DMS79 (cell line): Measurements from ENCODE around the gene IL10.
"Not testable (repeated sequence)": the region's sequence is repeated elsewhere in the genome, so short reads cannot be mapped to it uniquely, and the experiment has no call there.

ENCODE experiments used
- DNase-seq: peaks from one replicate; lab custom pipeline; 2025; lab: John Stamatoyannopoulos, UW

IL10 gene

DNA sequence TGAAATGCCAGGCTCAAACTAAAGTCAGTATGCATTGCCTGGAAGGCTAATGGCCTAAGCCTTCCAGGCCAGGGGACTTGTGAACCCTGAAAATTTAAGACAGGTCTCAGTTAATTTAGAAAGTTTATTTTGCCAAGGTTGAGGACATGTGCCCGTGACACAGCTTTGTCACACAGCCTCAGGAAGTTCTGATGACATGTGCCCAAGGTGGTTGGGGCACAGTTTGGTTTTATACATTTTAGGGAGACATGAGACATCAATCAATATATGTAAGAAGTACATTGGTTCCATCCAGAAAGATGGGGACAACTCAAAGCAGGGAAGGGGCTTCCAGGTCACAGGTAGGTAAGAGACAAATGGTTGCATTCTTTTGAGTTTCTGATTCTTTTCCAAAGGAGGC is 6.5 kb downstream of the IL10 start:
- DNase-seq: not testable (repeated sequence)

DNA sequence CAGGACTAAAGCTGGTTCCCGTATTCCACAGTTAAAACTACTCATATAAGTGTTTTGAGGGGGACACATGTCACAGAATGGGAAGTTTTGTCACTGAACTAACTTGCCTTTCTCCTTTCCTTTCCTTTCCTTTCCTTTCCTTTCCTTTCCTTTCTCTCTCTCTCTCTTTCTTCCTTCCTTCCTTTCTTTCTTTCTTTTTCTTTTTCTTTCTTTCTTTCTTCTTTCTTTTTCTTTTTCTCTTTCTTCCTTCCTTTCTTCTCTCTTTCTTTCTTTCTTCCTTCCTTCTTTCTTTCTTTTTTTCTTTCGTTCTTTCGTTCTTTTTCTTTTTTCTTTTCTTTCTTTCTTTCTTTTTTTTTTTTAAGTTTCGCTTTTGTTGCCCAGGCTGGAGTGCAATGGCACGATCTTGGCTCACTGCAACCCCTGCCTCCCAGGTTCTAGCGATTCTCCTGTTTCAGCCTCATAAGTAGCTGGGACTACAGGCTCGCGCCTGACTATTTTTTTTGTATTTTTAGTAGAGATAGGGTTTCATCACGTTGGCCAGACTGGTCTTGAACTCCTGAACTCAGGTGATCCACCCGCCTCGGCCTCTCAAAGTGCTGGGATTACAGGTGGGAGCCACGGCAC is 9.4 kb downstream of the IL10 start:
- not testable (repeated sequence) for DNase-seq

DNA sequence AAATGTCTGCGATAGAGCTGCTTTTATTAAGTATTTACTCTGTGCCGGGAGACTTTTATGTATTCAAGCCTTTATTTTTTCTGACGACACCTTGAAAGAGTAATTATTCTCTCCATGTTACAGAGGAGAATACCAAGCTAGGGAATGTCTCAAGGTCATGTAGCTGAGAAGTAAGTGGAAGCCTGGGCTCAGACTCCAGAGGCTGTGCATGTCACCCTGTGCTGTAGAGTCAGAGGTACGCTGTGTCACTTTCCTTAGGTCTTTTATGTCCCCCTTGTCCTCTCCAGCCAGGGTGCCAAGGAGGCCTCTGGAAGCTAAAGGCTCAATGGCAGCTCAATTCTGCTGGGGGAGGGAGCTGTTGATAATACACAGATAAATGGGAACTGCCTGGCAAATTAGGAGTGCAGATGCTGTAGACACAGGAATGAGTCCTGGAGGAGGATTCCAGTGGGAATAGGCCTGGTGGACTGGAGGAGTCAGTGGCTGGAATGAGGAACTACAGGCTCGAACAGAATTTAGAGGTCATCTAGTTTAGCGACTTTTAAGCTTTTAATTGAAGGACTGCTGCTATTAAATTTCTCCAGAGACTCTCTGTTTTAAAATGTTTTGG is 11.0 kb downstream of the IL10 start:
- DNase-seq: no peak

DNA sequence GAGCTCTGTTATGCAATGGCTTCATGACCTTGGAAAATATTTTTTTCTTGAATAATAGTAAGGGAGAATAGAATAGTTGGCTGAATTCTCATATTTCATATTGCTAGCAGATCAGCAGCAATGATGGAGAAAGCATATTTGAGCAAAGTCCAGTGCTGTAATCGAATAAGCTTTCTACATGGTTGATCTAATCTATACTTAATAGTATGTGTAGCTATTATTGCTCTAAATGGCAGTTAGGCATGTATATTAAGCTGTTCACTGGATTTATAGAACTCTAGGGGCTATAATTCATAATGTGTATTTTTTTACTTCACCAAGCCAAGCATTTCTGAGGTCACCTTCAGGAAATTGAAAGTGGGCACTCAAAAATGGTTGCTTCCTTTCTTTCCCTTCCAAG is 11.7 kb downstream of the IL10 start:
- no peak for DNase-seq

DNA sequence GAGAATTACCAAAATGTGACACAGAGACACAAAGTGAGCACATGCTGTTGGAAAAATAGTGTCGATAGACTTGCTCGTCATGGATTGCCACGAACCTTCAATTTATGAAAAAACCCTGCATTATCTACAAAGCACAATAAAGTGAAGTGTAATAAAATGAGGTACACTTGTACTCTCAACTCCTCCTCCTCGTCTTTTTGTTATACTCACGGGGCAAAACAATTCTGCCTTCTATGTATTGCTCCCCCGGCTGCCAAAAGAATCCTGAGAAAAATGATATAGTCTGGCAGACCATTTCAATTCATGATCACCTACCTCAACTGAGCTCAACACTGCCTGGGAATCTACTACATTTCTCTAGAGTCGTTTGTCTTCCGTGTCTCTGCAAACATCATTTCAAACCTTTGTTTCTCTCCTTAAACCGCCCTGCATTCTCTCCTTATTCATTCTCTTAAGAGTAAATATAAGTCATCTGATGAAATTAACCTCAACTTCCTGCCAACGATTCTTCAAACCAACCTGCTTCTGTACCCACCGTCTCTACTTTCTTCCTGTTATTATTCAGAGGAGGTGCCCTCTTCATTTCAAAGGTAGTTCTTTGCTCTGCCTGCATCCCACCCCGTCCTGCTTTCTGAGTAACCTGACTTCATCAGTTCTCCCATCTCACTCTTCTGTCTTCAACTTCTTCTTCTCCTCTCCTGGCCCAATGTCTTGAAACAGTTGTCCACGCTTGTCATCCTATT is 14.6 kb downstream of the IL10 start:
- no peak for DNase-seq

DNA sequence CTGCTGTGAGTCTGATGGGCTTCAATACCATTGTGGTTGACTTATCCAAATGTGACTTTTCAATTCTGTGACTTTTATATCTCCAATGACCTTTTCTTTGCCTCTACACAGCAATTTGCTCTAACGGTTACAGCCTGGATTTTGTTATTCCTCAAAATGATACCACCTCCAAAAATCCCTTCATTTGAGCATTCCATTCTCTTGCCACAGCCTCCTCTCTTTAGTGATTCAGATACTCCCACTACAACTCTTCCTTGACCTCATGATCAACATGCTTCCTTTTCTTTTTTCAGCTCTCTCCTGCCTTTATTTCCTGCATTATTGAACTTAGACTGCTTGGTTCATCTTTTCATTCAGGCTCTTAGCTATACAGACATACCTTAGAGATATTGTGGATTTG is 18.3 kb downstream of the IL10 start:
- DNase-seq: no peak

DNA sequence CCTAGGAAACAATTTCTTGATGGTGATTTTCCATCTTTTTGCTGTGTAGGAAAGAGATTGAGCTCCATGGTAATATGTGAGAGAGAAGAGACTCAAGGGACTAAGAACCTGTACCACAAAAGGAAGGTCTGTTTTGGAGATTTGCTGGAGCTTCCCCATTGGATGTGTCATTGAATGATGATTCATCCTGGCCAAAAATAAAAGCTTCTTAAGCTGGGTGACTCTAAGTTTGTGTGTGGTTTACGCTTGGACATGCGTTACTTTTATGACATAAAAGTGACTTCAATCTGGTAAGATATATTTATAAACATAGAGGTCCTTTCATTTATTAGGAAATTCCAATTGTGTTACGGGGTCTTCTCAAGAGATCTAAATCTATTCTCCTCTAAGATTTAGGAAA is 19.2 kb downstream of the IL10 start:
- DNase-seq: no peak

DNA sequence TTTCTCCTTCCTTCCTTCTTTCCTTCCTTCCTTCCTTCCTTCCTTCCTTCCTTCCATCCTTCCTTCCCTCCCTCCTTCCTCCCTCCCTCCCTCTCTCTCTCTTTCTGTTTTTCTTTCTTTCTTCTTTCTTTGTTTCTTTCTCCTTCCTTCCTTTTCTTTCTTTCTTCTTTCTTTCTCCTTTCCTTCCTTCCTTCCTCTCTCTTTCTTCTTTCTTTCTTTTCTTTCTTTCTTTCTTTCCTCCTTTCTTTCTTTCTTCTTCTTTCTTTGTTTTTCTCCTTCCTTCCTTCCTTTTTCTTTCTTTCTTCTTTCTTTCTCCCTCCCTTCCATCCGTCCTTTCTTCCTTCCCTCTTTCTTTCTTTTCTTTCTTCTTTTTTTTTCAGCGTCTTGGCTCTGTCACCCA is 19.8 kb downstream of the IL10 start:
- no peak for DNase-seq

DNA sequence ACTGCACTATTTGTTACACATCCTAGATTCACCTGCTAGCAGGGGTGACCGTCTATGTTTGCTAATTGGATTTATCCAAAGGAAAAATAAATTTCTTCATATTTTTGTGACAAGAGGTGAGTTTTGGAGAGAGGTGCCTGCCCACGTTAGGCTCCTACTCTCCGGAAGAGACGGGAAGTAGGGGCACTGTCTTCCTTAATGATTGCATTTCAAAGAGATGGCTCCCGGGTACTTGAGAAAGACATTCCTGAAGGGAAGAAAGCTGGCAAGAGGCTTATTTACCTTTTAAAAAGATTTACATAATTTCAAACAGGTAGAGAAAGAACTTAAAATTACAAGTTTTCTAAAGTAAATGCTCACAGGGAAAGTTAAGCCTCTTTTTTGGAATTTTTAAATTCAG is 20.4 kb downstream of the IL10 start:
- no peak for DNase-seq

DNA sequence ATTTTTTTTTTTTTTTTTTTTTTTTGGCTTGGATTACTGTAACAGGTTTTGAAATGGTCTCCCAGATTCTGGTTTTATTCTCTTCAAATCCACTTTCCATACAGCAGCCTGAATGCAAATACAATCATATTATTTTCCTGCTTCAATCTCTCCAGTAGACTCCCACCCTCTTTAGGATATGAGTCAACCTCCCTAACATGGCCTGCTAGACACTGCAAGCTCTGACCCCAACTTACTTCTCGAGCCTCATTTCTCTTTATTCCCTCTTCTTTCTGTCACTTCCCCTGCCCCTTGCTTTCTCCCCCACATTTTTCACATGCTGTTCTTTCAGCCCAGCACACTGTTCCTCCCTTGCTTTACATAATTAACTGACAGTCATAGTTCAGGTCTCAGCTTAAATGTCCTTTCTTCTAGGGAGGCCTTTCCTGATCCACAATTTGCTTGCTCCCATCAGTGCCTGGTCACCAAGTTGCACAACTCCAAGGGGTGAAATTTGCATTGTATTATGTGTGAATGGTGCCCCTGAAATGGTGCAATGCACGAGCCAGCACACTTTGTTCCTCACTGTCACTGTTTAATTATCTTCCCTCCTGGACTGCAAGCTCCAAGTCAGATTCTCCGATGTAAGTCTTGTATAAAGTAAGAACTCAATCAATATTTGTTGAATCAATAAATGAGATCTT is 23.8 kb downstream of the IL10 start:
- DNase-seq: no peak

DNA sequence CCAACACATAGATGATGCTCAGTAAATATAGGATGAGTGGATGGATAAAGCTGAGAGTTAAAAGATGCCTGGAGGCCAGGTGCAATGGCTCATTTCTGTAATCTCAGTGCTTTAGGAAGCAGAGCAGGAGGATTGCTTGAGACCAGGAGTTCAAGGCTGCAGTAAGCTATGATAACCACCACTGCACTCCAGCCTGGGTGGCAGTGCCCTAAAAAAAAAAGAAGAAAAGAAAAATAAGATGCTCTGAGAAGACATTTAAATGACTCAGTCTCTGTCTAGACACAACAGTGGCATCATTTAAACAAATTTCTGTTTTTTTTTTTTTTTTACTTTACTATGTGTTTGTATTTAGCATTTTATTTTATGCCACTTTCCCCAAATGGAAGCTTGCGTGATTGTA is 27.0 kb downstream of the IL10 start:
- DNase-seq: no peak

DNA sequence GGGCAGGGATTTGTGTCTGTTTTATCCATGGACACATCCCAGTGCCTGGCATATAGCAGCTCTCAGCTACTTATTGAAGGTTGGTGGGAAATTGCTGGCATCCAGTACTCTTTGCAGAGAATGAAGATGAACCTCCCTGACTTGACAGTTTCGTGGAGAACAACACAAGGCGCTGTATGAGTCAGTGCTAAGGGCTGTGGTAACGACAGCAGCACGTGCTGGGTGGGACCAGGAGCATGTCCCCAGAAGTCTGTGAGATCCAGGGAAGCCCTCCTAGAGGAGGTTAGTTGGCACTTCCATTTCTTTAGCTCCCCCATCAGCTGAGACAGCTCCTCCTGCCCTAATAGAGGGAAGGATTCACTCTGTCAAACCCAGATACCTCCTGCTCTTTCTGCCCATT is 27.6 kb downstream of the IL10 start:
- no peak for DNase-seq

DNA sequence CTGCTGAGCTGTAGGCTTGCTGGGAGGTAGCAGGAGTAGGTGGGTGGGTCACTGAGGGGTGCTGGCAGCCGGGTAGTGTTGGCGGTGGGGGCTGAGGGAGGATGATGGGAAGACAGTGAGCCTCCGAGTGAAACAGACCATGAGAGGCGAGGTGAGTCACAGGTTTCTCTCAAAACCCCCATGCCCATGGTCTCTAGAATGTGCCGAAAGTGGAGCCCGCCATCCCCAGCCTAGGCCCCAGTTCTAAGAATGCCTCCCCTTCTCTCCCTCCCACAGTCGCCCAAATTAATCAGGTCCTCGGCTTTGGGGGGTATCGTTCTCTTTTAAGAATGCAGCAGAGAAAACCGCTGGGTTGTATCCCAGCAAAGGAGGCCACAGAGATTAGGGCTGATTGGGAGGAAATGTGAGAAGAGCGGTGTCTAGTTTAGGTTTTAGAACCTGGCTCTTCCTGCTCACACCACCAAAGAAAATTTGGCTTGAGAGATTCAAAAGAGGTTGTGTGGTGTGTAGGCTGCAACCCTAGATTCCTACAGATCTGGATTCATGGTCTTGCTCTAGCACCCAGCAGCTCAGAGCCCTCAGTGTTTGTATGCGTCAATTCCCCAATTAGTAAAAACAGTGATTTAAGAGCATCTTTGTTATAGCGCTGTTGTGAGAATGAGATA is 29.4 kb downstream of the IL10 start:
- no peak for DNase-seq

DNA sequence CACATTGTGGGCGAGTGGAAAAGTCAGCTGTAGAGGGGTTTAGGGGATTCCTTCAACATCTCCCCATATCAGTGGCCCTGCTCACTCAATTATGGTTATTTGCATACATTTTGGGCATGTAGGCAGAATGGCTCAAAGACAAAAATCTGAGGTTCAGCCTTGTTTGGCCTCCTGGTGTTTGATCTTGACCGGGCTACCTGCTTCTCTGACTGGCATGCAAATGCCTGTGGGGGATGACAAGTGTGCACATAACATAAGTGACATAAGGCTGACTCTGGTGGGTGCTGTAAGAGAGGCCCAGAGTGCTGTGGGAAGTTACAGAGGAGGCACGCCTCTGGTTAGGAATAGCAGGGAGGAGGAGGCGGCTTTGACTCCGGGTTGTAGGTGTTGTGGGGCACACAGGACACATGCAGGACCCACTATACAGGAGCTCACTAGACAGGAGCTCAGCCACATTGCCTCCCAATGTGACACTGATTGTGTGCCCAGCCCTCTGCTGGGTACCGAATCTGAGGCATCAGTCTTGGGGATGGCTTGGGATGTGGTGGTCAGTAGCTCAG is 31.1 kb downstream of the IL10 start:
- DNase-seq: no peak

DNA sequence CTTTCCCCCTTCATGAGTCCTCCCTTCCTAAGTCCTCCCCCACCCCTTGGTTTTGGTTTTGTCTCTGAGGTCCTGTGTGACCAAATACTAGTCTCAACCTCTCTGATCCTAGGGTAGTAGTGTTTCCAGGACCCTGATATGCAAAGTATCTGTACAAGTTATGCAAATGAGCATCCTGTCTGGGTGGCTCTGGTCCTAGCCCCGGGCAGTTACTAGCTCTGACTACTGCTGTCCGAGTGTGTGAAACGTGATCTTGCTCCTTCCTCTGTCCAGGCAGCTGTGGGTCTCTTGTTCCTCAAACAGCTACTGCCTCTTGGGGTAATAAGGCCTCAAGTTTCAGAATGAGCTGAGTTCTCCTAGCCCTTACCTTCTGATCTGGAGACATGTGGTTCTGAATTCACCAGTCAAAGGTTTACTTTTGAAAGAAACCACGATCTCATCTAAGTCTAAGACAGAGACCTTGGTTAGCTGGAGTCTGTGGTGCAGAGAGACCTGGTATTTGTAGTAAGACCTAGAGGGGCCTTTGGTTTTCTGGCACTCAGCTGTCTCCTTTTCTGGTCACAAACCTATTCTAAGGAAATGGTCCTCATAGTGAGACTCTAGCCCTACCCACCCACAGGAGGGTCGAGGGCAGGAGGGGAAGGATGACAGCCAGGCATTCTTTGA is 32.8 kb downstream of the IL10 start:
- DNase-seq: no peak

DNA sequence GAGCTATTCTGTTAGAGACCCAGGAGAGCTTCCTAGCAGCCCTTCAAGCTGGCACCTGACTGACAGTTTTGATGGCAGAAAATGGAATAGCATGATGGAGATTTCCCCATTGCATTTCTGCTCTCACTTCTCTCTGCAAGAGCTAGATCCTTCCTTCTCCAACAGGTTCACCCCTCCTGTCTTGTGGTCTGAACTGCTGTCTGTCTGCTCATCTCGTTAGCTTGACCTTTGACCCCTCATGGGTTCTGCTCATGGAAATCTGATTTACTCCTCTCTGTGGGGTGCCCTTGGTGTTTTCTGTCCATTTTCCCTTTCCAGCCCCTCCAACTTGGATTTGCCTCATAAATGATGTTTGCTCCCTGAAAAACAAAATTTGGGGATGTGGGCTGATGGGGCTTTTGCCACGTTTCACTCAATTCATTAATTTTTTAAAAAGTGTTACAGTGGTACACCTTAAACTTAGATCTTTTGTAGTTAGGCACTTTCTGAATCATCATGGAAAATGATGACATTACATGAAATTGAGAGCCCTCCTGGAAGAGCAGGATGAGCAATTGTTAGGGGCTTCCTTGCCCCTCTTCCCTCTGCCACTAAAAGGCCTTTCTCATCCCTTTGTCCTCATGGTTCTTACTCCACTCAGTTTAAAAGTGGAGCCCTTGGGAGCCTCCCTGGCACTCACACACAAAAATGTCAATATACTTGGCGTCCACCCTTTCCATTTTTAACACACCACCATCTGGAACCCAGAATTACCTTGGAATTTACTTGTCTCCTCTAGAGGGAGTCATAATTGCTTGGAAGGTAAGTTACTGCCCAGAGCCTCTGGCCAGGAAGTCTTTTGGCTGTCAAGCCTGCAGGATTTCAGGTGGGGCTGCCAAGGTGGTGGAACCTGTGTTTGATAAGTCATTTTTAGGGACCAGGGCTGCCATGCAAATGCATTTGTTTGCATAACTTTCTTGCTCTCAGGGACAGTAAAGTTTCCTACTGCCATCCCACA is 33.6 kb downstream of the IL10 start:
- DNase-seq: no peak

DNA sequence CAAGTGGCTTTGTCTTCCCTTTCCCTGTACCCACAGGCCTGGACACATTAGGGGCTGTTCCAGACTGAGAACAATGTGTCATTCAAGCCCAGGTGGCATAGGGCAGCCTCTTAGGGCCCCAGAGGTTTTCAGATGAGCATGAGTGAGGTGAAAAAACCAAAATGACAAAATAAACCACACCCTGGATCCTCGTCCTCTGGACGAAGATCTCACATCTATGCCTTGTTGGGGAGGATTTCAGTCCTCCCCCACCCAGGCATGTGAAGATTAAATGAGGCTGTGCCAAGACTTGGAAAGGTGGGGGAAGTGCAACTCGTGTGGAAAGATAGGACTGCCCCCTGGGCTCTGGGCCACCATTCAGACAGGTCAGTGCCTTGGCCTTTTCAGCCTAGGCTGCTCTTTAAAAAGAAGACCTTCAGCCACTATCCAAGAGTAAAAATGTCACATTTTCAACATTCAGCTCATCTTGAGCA is 34.5 kb downstream of the IL10 start:
- DNase-seq: no peak

DNA sequence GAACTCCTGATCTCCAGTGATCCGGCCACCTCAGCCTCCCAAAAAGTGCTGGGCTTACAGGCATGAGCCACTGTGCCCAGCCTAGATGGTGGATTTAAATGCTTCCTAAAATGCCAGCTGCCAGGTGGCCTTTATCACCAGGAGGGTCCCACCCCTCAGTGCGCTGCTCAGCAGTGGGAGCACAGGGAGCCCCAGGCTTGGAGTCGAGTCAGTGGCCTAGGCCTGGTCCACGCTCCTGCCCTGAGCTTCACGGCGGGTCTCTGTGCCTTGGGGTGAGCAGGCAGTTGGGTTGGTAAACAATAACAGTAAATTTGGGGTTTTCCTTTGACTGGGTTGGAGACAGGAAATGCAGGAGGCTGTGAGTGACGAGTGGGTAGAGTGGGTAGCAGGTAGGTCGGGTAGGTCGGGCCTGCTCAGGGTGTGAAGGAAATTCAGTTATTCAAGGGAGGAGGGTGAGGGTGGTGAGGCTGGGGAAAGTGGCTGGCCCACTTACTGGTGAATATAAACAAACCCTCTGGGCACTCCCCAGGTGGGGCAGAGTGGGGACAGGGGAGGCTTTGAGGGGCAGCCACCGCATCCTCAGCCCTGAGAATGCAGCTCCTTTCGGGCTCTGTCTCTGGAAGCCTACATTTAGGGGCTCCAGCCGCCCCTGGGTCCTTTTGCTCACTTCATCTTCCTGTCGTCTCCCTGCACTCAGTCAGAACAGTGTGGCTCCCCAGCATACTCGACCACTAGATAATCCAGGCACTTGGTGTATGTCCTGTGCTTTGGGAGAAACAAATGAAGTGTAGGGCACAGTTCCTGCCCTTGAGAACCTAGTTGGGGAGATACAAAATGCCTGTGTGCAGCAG is 35.2 kb downstream of the IL10 start:
- no peak for DNase-seq

DNA sequence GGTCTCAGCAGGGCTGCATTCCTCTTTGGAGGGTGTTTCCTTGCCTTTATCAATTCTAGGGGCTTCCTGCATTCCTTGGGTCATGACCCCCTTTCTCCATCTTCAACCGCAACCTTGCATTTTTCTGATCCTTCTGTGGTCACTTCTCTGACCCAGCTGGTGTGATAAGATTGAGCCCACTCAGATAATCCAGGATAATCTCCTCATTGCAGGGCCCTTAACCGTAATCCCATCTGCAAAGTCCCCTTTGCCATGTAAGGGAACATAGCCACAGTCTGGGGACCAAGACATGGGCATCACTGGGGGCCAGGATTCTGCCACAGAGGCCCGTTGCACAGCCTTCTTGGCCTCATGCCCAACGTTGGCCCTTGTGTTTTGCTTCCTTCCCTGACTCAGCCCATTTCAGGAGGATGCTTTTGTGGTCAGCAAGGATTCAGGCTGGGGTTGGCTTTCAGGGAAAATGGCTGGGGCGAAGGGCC is 36.7 kb downstream of the IL10 start:
- DNase-seq: no peak
